Measurements from ENCODE around the gene CAV2. TPM values are rescaled to one million over a fixed set of nuclear protein-coding genes. Genes with fewer than 3 reads are reported as not detected.

The CAV2 gene
- total RNA-seq, 1 donor from 2014 or later: not detected

DNA sequence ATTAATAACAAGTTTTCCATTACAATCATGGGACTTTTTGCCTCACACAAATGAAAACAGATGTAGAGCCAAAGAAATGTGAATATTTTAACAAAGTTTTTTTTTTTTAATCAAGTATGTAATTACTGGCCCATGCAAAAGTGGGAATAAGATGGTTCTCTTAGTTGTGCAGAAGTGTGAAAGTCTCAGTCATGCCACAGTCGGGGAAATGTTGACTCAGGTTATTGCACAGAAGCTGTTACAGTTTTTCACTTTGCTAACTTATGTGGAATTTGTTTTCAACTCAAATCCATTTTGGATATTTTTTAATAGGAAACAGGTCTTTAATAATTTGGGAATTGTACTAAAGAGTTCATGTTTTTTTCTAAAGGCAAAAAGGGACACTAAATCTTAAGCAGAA, 44.0 kb upstream of the CAV2 start:
- POLR2A ChIA-PET: no interaction called here
- CTCF ChIA-PET: no interaction called here
- no peaks in the 10 kb centered on the region for H3K9me3 Mint-ChIP-seq
- intact Hi-C loops (cut with micrococcal nuclease): no loop called here
- H3K4me1 Mint-ChIP-seq: no peaks in the 10 kb centered on the region
- H3K27ac Mint-ChIP-seq: no peak overlapping the region
- no peak for ATAC-seq (ENCODE audit: low read depth)
- no peak overlapping the region for H3K4me3 Mint-ChIP-seq
- DNase-seq: no peak
- H3K27me3 Mint-ChIP-seq: peaks cover 2% of the 10 kb centered on the region
- no peaks in the 10 kb centered on the region for H3K36me3 Mint-ChIP-seq (ENCODE audit: low read depth)
- TF ChIP-seq, protein P1, sequence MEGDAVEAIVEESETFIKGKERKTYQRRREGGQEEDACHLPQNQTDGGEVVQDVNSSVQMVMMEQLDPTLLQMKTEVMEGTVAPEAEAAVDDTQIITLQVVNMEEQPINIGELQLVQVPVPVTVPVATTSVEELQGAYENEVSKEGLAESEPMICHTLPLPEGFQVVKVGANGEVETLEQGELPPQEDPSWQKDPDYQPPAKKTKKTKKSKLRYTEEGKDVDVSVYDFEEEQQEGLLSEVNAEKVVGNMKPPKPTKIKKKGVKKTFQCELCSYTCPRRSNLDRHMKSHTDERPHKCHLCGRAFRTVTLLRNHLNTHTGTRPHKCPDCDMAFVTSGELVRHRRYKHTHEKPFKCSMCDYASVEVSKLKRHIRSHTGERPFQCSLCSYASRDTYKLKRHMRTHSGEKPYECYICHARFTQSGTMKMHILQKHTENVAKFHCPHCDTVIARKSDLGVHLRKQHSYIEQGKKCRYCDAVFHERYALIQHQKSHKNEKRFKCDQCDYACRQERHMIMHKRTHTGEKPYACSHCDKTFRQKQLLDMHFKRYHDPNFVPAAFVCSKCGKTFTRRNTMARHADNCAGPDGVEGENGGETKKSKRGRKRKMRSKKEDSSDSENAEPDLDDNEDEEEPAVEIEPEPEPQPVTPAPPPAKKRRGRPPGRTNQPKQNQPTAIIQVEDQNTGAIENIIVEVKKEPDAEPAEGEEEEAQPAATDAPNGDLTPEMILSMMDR (IDR thresholded peaks at IDR 0.05): no peak

DNA sequence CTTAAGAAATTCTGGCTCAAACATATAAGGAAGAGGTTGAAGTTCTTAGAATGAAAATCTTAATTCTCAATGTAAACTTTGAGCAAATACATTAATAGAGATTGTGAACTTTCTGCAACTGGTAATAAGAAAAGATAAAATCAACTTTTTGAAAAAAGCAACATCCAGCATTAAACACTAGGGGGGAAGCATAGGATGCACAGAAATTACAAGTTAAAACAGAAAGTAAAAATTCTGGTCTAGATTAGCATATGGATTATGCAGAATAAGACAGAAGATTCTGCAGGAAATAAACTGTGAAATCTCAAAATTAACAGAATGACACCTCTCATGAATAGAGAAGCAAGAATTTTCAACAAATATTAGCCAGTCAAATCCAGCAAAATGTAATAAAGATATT, 38.0 kb upstream of the CAV2 start:
- ATAC-seq (ENCODE audit: low read depth): no peak
- intact Hi-C loops (cut with micrococcal nuclease): no loop called here
- ChIA-PET POLR2A (no interaction called here), CTCF (no interaction called here)
- TF ChIP-seq, protein P1 (IDR thresholded peaks at IDR 0.05): no peak
- Mint-ChIP-seq H3K4me1 (no peaks in the 10 kb centered on the region), H3K27me3 (no peaks in the 10 kb centered on the region), H3K27ac (no peak overlapping the region), H3K36me3 (ENCODE audit: low read depth) (no peaks in the 10 kb centered on the region), H3K4me3 (no peak overlapping the region), H3K9me3 (no peaks in the 10 kb centered on the region)
- DNase-seq: no peak

DNA sequence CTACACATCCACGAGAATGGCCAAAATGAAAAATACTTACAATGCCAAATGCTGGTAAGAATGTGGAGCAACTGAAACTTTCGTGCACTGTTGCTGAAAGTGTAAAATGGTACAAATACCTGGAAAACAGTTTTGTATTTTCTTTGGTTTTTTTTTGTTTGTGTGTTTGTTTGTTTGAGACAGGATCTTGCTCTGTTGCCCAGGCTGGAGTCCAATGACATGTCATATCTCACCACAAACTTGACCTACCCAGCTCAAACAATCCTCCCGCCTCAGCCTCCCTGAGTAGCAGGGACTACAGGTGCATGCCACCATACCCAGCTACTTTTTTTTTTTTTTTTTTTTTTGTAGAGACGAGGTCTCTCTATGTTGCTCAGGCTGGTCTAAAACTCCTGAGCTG, 35.6 kb upstream of the CAV2 start:
- H3K27me3 Mint-ChIP-seq: peaks cover 4% of the 10 kb centered on the region
- TF ChIP-seq, protein P1 (IDR thresholded peaks at IDR 0.05): no peak
- ChIA-PET CTCF (no interaction called here), POLR2A (no interaction called here)
- H3K9me3 Mint-ChIP-seq: no peaks in the 10 kb centered on the region
- H3K4me3 Mint-ChIP-seq: no peak overlapping the region
- ATAC-seq (ENCODE audit: low read depth) (no peak), DNase-seq (no peak)
- intact Hi-C loops (cut with micrococcal nuclease): no loop called here
- H3K27ac Mint-ChIP-seq: no peak overlapping the region
- no peaks in the 10 kb centered on the region for H3K36me3 Mint-ChIP-seq (ENCODE audit: low read depth)
- no peaks in the 10 kb centered on the region for H3K4me1 Mint-ChIP-seq

DNA sequence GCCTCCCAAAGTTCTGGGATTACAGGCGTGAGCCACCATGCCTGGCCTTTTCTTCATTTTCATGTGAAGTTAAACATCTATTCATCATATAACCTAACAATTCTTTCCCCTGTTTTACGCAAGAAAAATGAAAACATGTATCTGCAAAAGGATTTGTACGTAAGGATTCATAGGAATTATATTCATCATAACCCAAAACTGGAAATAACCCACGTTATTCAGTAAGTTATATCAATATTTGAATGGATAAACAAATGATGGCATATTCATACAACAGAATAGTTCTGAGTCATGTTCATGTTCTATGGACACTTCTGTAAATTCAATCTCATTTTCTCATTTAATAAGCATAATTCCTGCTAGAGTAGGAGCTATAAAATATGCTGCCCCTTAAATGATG, 35.2 kb upstream of the CAV2 start:
- DNase-seq (no peak), ATAC-seq (ENCODE audit: low read depth) (no peak)
- no peaks in the 10 kb centered on the region for H3K36me3 Mint-ChIP-seq (ENCODE audit: low read depth)
- no peaks in the 10 kb centered on the region for H3K9me3 Mint-ChIP-seq
- CTCF ChIA-PET: no interaction called here
- intact Hi-C loops (cut with micrococcal nuclease): no loop called here
- no peaks in the 10 kb centered on the region for H3K4me1 Mint-ChIP-seq
- no peak overlapping the region for H3K27ac Mint-ChIP-seq
- H3K4me3 Mint-ChIP-seq: no peak overlapping the region
- TF ChIP-seq, protein P1 (IDR thresholded peaks at IDR 0.05): no peak
- H3K27me3 Mint-ChIP-seq: peaks cover 4% of the 10 kb centered on the region
- POLR2A ChIA-PET: no interaction called here

DNA sequence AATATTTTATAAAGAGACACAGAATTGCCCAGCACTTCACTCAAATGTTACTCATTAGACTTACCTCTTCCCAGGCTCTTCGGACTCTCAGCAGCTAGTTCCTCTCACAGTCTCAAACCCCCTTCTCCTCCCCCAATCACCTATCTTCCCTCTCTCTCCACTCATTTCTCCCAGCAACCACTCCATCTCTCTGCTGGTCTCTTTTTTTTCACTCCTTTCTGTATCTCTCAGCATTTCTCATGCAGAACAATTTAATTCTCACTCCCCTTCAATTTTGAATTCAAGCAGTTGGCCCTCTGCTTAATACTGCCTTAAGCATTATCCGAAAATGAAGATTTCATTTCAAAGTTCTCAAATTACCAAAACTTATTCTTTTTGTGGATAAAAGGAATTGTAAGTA, 34.4 kb upstream of the CAV2 start:
- Mint-ChIP-seq H3K9me3 (no peaks in the 10 kb centered on the region), H3K27me3 (peaks cover 4% of the 10 kb centered on the region), H3K27ac (no peak overlapping the region), H3K36me3 (ENCODE audit: low read depth) (no peaks in the 10 kb centered on the region), H3K4me3 (no peak overlapping the region), H3K4me1 (no peaks in the 10 kb centered on the region)
- no peak for DNase-seq
- intact Hi-C loops (cut with micrococcal nuclease): no loop called here
- POLR2A ChIA-PET: no interaction called here
- CTCF ChIA-PET: no interaction called here
- TF ChIP-seq, protein P1 (IDR thresholded peaks at IDR 0.05): no peak
- ATAC-seq (ENCODE audit: low read depth): no peak
